HG03342 (cell line): ENCODE measurements around the gene PPM1M.

ENCODE experiments used
- ATAC-seq: cut with Tn5 transposase; IDR thresholded peaks from one replicate; pipeline ENCODE4 v1.9.1; 2021; ENCODE audit warnings: mild to moderate bottlenecking, moderate library complexity; ENCODE audit not compliant: unreplicated experiment

The PPM1M gene, protein sequence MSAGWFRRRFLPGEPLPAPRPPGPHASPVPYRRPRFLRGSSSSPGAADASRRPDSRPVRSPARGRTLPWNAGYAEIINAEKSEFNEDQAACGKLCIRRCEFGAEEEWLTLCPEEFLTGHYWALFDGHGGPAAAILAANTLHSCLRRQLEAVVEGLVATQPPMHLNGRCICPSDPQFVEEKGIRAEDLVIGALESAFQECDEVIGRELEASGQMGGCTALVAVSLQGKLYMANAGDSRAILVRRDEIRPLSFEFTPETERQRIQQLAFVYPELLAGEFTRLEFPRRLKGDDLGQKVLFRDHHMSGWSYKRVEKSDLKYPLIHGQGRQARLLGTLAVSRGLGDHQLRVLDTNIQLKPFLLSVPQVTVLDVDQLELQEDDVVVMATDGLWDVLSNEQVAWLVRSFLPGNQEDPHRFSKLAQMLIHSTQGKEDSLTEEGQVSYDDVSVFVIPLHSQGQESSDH

DNA sequence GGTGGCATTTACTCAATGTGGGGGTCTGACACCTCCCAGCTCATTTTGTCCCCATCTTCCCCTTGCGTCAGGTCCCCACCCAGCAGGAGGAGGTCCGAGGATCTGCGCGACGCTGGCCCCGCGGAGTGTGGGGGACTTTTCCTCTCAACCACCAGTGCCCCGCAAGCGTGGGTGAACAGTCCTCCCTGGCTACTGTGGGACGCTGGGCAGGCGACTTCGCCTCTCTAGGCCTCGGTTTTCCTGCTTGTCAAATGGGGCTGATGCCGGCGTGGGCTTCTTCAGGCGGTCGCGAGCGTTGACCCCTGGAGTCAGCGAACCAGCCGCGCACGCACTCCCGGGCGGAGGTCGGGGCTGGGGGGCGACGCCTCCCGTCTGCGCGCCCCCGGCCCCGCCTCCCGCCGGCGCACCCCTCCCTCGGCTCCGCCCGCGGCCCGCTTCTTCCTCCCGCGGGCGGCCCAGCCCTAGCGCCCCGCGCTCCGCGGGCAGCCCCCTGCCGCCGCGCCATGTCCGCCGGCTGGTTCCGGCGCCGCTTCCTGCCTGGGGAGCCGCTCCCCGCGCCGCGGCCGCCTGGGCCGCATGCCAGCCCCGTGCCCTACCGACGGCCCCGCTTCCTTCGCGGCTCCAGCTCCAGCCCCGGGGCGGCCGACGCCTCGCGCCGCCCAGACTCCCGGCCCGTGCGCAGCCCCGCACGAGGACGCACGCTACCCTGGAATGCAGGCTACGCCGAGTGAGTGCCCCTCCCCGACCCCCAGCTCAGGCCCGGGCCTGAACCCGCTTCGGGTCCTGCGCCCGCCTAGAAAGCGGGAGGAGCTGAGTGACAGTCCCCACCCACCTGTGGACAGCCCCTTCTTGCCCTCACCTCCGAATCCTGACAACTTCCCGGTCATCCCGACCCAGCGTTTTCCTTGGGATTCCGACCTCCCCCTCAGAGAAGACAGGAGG is at the start of gene PPM1M:
Gene PPM1M (plus strand): TSS at position 438 of the 942 bp plus-strand sequence. CDS start 66 bp downstream, at position 504.
- ATAC-seq: no peak

DNA sequence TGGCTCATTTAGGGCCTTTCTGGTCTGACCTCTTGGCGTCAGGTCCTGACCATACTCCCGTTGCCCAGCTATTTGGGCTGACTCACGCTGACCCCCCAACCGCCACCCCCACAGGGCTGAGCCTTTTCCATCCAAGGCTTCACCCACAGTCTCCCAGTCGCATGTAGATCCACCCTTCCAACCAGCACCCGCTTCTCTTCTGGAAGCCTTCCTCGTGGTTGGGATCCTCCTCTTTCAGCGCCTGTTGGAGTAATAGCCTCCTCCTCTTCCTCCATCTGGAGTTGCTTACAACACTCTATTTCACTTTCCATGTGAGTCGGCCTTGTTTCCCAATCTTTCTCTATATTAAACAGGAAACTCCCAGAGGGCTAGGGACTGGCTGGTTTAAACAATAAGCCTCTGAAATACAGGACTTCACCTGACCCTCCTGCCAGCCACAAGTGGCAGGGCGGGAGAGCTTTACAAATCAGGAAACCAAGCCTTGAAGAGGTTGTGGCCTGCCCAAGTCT is 49.7 kb upstream of the PPM1M start:
- ATAC-seq: no peak

DNA sequence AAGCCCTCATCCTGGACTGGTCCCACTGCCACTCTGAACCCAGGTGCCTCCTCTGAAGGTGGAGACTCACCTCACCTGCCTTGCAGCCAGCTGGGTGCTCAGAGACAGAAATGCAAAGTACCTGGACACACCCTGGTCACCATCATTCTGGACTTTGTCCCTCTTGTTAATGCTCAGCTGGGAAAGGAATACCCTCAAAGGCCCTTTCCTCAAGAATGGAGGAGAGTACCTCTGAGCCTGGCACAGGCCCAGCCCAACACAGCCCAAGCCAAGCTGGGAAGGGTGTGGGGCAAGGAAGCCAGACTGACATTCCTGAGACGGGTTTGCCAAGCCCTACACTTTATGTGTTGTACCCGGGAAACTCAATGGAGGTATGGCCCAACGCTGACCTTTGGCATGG is 48.6 kb upstream of the PPM1M start:
- ATAC-seq: no peak

DNA sequence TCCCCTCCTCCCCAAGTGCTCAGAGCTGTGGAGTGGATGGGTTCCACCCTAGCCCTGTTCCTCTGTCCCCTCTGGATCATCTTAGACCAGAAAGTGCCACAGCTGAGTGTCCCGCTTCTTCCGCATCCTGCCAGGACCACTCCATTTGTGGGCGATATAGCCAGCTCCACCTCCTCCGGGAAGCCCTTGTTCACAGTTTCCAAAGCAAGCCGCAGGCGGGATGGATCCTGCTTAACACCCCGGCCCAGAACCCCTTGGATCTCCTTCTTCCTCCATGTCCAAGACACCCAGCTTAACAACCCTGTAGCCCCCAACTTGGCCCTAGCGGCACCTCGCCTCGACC is 48.1 kb upstream of the PPM1M start:
- ATAC-seq: no peak

DNA sequence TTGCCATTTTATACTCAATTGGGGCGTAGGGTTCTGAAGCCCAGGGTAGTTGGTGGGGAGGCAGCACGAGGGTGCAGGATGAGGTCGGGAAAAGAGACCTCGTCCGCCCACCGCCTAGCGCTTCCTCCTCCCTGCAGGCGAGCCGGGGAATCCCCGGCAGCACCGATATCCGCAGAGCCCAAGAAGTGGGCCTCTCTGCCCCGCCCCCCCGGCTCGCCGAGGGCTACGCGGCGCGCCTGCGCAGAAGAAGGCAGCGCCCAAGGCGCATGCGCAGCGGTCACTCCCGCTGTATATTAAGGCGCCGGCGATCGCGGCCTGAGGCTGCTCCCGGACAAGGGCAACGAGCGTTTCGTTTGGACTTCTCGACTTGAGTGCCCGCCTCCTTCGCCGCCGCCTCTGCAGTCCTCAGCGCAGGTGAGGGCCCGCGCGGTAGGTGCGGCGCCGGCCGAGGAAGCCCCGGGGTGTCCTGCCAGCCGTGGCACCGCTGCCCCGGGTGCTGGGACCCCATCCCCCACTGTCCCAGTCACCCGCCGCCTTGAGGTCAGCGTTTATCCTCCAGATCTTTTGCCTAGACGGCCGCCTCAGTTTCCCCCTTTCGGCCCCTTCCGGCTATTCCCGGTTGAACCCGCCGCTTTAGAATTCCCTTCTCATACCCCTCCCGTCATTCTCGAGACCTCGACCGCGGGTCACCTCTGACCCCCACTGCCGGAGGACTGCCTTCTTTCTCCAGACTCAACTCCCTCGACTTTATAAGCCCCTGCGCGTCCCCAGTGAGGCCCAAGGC is 47.5 kb upstream of the PPM1M start, which contains the start of gene ALAS1:
Gene ALAS1 (plus strand): TSS at position 319 of the 784 bp plus-strand sequence. CDS start 1,082 bp downstream, outside the sequence.
- peak; percentile 68 for ATAC-seq

DNA sequence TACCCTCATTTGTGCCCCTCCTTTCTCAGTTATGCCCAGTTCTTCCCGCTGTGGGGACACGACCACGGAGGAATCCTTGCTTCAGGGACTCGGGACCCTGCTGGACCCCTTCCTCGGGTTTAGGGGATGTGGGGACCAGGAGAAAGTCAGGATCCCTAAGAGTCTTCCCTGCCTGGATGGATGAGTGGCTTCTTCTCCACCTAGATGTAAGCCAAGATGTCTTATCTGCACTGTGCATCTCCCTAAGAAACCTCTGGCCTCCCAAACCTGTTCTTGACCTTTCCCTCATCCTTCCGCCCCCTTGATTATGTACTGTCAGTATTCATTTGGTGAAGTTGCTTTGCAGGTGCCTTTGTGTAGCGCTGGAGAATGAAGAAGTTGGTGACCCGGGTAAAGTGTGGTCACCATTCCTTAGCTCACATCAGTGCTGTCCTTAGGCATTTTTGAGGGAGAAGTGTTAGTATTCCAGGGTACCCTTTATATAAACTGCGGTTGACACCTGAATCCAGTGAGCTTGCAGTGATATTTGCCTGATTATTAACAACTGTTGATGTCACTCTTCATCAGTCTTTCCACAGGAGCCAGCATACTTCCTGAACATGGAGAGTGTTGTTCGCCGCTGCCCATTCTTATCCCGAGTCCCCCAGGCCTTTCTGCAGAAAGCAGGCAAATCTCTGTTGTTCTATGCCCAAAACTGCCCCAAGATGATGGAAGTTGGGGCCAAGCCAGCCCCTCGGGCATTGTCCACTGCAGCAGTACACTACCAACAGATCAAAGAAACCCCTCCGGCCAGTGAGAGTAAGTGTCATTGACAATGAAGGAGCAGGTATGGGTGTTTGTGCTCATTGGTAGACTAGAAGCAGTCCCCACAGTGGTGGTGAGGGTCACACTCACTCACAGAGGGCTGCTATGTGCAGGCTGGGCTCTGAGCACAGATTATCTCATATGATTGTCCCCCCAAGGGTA is 46.6 kb upstream of the PPM1M start:
- ATAC-seq: no peak

DNA sequence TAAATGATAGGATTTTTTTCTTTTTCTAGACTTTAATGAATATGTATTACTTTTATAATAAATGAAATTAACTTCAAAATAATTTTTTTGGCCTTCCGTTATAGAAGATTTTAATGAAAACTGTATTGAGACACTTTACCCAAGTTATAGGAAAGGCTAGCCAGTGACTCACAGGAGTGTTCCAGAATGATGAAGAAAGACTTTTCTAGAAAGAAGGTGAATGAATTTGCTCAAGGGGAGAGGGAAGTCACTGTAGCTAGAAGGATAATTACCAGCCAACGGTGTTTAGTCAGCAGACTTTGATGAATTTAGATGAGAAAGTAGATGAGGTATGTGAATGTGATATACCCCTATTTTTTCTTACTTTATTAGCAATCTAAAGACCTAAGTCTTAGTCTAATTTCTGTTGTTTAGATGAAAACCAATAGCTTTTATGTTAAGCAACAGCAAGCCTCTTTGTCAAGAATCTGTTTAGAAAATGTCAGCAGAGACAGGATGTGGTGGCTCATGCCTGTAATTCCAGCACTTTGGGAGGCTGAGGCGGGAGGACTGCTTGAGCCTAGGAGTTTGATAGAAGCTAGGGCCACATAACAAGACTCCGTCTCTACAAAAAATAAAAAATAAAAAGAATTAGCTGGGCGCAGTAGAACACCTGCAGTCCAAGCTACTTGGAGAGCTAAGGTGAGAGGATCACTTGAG is 44.4 kb upstream of the PPM1M start:
- ATAC-seq: no peak

DNA sequence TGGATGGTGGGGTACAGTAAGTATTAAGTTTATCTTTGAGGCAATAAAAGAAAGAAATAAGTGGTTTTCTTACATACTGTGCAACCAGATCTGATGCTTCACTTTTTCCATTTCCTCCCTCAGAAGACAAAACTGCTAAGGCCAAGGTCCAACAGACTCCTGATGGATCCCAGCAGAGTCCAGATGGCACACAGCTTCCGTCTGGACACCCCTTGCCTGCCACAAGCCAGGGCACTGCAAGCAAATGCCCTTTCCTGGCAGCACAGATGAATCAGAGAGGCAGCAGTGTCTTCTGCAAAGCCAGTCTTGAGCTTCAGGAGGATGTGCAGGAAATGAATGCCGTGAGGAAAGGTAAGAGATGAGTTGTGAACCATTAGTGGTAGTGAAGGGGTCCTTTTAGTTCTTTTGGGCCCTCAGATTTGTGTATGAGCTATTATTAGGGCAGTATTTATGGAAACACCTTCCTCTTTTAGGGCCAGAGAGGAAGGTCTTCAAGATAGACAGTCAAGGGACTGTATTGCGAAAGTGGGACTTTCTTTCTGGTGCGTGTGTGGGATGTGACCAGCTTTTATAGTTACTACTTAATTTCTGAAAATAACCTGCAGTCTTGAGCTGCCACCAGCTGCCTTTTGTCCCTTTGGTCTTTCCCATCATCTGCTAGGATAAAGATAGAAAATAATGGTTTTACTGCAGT is 43.0 kb upstream of the PPM1M start:
- no peak for ATAC-seq

DNA sequence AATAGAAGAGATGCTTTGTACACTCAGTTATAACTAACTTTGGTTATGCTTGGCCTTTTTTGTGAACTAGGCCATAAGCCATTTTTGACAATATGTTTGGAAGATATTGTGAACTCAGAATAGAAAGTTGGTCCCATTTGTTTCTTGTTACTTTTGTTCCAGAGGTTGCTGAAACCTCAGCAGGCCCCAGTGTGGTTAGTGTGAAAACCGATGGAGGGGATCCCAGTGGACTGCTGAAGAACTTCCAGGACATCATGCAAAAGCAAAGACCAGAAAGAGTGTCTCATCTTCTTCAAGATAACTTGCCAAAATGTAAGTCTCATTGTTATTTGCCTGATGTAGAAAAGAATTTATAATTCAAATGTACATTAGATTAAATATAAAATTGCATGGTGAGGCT is 41.9 kb upstream of the PPM1M start:
- no peak for ATAC-seq

DNA sequence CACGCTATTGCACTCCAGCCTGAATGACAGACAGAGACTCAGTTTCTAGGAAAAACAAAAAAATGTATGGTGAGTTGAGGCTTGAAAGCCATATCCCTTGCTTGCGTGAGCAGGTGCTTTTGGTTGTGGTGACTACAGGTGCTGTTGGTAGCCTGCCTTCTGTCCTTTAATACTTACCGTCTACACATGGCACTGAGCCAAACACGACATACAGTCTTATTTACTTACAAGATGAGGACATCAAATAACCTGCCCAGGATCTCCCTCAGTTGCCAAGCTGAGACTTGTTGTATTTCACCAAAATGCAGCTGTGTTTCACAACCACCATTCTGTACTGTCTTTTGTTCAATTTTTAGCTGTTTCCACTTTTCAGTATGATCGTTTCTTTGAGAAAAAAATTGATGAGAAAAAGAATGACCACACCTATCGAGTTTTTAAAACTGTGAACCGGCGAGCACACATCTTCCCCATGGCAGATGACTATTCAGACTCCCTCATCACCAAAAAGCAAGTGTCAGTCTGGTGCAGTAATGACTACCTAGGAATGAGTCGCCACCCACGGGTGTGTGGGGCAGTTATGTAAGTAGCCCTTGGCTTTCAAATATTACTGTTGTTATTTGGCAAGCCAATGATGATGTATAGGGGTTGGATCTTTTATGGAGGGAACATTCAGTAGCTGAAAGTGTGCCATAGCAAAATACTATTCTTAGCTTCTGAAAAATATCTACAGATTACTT is 41.1 kb upstream of the PPM1M start:
- no peak for ATAC-seq

DNA sequence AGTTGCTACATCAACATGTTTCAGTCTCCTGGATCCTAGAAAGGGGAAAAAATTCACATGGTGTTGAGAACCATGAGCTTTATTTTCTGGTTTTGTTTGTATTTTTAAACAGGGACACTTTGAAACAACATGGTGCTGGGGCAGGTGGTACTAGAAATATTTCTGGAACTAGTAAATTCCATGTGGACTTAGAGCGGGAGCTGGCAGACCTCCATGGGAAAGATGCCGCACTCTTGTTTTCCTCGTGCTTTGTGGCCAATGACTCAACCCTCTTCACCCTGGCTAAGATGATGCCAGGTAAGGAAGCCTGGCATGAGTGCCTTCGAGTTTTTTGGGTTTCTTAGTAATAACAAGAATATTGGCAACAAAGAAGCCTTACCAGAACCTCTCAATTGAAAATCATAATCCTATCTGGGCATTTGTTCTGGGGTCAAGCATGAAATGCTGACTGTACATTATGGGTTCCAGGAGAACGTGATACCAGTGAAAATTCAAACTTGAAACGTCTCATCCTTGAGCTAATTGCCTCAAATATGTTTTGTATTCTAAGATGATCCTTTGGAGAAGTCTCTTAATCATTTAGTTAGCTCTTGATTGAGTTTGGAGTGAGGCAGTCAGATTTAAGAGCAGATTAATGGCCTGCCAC is 39.7 kb upstream of the PPM1M start:
- no peak for ATAC-seq

DNA sequence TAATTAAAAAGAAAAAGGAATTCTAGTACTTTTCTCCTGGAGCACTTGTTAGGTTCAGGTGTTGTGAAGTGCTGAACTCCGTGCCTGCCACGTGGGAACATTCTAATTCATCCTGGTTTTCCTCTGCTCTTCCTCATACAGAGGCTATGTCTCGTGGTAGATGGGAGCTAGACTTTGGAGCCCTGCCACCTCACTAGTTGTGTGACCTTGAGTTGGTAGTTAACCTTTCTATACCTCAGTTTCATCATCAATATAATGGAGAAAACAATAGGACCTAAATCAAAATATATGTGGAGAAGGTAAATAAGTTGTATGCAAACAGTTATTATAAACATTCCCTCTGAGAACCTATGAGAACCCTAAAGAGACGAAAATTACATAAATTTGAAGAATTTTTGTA is 37.0 kb upstream of the PPM1M start:
- ATAC-seq: no peak

DNA sequence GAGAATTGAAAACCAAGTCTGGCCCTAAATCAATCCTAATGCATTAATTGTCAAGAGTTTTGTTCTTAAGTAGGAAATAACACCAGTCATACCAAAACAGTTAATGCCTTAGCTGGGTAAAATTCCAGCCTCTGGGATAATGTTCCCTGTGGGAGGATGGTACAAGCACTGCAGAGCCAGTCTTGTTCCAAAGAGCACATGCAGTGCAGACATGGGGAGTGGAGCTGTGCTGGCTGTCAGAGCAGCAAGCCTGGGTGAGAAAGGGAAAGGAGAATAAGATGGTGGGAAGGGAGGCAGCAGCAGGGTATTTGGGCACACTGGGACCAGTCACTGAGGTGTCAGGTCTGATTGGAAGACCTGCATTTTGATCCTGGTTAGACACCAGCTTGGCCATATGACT is 35.5 kb upstream of the PPM1M start:
- no peak for ATAC-seq

DNA sequence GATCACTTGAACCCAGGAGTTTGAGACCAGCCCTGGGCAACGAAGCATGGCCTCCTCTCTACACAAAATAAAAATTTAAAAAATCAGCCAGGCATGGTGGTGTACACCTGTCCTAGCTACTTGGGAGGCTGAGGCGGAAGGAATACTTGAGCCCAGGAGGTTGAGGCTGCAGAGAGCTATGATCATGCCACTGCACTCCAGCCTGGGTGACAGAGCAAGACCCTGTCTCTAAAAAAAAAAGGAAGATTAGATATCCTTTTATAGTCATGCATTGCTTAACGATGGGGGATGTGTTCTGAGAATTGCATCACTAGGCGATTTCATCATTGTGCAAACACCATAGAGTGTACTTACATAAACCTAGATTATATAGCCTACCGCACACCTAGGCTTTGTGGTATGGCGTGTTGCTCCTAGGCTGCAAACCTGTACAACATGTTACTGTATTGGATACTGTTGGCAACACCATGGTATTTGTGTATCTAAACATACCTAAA is 35.0 kb upstream of the PPM1M start:
- no peak for ATAC-seq

DNA sequence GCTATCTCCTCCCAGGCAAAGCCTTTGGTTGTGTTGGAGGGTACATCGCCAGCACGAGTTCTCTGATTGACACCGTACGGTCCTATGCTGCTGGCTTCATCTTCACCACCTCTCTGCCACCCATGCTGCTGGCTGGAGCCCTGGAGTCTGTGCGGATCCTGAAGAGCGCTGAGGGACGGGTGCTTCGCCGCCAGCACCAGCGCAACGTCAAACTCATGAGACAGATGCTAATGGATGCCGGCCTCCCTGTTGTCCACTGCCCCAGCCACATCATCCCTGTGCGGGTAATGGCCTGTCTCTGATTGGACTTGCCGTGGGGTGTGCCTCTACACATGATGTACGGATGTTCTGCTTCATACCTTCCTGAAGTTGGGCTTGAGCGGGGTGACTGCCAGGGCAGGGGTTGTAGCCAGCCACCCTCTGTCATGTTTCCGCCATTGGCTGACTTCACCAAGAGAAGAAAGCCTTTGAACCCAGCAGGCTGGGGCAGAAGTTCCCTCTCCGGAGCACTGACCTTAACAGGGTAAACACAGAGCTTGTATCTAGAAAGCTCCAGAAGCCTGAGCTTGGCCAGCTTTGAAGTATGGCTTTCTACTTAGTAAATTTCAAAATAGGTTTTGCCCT is 34.2 kb upstream of the PPM1M start:
- no peak for ATAC-seq

DNA sequence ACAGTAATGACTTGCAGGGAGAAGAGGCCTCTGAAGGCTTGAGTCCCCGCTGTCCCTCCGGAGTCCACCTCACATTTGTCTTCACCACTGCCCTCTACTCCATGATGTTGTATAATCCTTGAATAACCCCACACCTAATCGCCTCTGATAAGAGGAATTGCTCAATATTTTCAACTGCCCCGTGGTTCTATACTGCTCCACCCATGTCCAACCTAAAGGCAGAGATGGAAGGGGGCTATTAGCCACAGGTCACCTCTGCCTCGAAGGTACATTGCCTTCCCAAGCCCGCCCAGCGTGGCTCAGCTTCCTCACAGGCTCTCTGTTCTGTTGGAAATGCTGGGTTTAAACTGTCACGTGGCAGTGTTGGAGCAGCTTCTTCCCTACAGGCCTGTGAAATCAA is 32.6 kb upstream of the PPM1M start:
- no peak for ATAC-seq

DNA sequence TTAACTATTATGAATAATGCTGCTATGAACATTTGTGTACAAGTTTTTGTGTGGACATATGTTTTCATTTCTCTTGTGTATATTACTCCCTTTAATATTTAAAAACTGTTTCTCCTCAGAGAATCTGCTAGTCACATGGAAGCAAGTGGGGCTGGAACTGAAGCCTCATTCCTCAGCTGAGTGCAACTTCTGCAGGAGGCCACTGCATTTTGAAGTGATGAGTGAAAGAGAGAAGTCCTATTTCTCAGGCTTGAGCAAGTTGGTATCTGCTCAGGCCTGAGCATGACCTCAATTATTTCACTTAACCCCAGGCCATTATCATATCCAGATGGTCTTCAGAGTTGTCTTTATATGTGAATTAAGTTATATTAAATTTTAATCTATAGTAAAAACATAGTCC is 31.7 kb upstream of the PPM1M start:
- no peak for ATAC-seq
